Prostate gland (tissue), 2 donors: ENCODE results near the gene RBCK1. TPM values are rescaled to one million over a fixed set of nuclear protein-coding genes. Genes with fewer than 3 reads are reported as not detected.
A peak's percentile ranks its signal among the peaks of the same experiment; 100 is the strongest.

Source experiments
- DNase-seq: peaks from one replicate; pipeline ENCODE4 v3.0.0-alpha.2; 2019; ENCODE audit warnings: low spot score
- H3K27ac ChIP-seq, 2 donors: fragments of 200-600 bp; sonication (generic); 2 replicates each; pipeline ENCODE4 v1.5.1; 2017 to 2019
- H3K27me3 ChIP-seq: fragments of 200-600 bp; sonication (generic); replicated peaks from 2 replicates; pipeline ENCODE4 v1.5.1; 2019; ENCODE audit not compliant: insufficient read depth
- H3K36me3 ChIP-seq, 2 donors: fragments of 200-600 bp; sonication (generic); 1 replicate in 1 of 2; 2 replicates in 1 of 2; pipeline versions ENCODE4 v1.5.1 to v1.8.1; 2017 to 2019
- H3K4me1 ChIP-seq: fragments of 200-600 bp; sonication (generic); replicated peaks from 2 replicates; pipeline ENCODE4 v1.5.1; 2019
- H3K4me3 ChIP-seq, 2 donors: fragments of 200-600 bp; sonication (generic); 2 replicates each; pipeline ENCODE4 v1.5.1; 2017 to 2019
- H3K9me3 ChIP-seq: fragments of 200-600 bp; sonication (generic); 2 replicates; pipeline ENCODE4 v1.5.1; 2017
- POLR2A ChIP-seq: fragments of 450-650 bp; IDR thresholded peaks from one replicate; pipeline ENCODE4 v1.6.1; 2016; ENCODE audit warnings: antibody characterized with exemption, mild to moderate bottlenecking
- POLR2AphosphoS5 ChIP-seq: sonication (generic); formaldehyde crosslinking; IDR thresholded peaks from one replicate; pipeline ENCODE4 v1.6.1; 2017; ENCODE audit warnings: antibody characterized with exemption
- WGBS: methylation state at CpG from one replicate; pipeline ENCODE4 v1.1.5; 2018; 5-methylcytosine and 5-hydroxymethylcytosine counted together
- intact Hi-C: fragments of 100-400 bp; cut with DNase I; formaldehyde crosslinking; loops from one replicate; pipeline ENCODE4 v1.14.2; 2022
- total RNA-seq, 2 donors: library from RNA; depleted of rRNA; stranded (reverse); fragments of >200 nt; gene quantifications; one replicate each; pipeline ENCODE4 v1.1.0, GENCODE V29; 2016
- TF ChIP-seq, protein P1 (sequence below), 4 experiments: fragments of 200-600 bp in 2 of 4; fragments of 450-650 bp in 2 of 4; sonication (generic) in 2 of 4; IDR thresholded peaks; 1 replicate in 3 of 4; 2 replicates in 1 of 4; pipeline ENCODE4 v1.5.1; 2016 to 2019; ENCODE audit warnings: antibody characterized with exemption in 4 of 4, mild to moderate bottlenecking in 2 of 4, moderate library complexity in 2 of 4

Gene RBCK1
- total RNA-seq, 2 donors from 2014 or later: 108 to 158 TPM

GRCh38 chr20:402898-403581, 5.1 kb upstream of the RBCK1 start:
- H3K27ac ChIP-seq: no peak overlapping the region
- H3K4me1 ChIP-seq: no peaks in the 10 kb centered on the region
- no peak overlapping the region for H3K4me3 ChIP-seq
- no peaks in the 10 kb centered on the region for H3K36me3 ChIP-seq
- intact Hi-C loops: no loop called here
- H3K27me3 ChIP-seq: no peaks in the 10 kb centered on the region
- TF ChIP-seq, protein P1, sequence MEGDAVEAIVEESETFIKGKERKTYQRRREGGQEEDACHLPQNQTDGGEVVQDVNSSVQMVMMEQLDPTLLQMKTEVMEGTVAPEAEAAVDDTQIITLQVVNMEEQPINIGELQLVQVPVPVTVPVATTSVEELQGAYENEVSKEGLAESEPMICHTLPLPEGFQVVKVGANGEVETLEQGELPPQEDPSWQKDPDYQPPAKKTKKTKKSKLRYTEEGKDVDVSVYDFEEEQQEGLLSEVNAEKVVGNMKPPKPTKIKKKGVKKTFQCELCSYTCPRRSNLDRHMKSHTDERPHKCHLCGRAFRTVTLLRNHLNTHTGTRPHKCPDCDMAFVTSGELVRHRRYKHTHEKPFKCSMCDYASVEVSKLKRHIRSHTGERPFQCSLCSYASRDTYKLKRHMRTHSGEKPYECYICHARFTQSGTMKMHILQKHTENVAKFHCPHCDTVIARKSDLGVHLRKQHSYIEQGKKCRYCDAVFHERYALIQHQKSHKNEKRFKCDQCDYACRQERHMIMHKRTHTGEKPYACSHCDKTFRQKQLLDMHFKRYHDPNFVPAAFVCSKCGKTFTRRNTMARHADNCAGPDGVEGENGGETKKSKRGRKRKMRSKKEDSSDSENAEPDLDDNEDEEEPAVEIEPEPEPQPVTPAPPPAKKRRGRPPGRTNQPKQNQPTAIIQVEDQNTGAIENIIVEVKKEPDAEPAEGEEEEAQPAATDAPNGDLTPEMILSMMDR (IDR thresholded peaks at IDR 0.05): no peak
- TF ChIP-seq POLR2AphosphoS5 (no peak), POLR2A (no peak)
- H3K9me3 ChIP-seq: no peaks in the 10 kb centered on the region
- WGBS: 93% methylated on average over 6 of the region's 6 CpGs
- no peak for DNase-seq

DNA sequence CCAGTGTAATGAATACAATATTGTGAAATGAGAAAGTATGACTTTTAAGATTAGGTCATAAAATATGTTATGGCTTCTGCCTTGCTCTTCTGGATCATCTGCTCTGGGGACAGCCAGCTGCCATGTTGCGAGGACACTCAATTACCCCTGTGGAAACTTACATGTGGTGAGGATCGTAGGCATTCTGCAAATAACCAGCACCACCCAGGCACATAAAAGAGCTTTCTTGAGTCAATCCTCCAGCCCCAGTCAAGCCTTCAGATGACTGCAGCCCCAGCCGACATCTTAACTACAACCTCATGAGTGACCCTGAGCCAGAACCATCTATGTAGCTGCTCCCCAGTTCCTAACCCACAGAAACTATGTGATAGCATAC, 4.5 kb upstream of the RBCK1 start:
- DNase-seq: no peak
- no peaks in the 10 kb centered on the region for H3K27me3 ChIP-seq
- TF ChIP-seq, protein P1 (IDR thresholded peaks at IDR 0.05): no peak
- TF ChIP-seq POLR2A: no peak
- no peak for TF ChIP-seq POLR2AphosphoS5
- H3K4me3 ChIP-seq: no peak overlapping the region
- intact Hi-C loops: no loop called here
- H3K36me3 ChIP-seq: no peaks in the 10 kb centered on the region
- no peaks in the 10 kb centered on the region for H3K9me3 ChIP-seq
- no peaks in the 10 kb centered on the region for H3K4me1 ChIP-seq
- WGBS: 97% methylated on average over 3 of the region's 3 CpGs
- no peak overlapping the region for H3K27ac ChIP-seq

DNA sequence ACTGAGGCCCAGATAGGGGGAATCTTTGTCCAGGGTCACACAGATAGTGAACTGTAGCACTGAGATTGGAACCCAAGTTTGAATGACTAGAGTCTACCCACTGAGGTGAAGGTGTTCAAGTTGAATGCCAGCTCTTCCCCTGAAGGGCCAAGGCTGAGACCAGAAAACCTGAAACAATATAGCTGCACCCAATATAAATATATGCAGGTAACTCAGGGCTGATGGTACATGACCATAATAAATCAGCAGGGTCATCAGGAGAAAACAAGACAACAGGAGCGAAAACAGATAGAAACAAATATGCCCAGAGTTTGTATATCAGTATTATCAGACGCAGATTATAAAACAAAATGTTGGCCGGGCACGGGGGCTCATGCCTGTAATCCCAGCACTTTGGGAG, 4.0 kb upstream of the RBCK1 start:
- H3K4me1 ChIP-seq: peaks cover 1% of the 10 kb centered on the region
- TF ChIP-seq, protein P1 (IDR thresholded peaks at IDR 0.05): no peak
- TF ChIP-seq POLR2AphosphoS5 (no peak), POLR2A (no peak)
- no peak overlapping the region for H3K4me3 ChIP-seq
- no peaks in the 10 kb centered on the region for H3K27me3 ChIP-seq
- 96% methylated on average over 4 of the region's 4 CpGs for WGBS
- intact Hi-C loops: no loop called here
- no peaks in the 10 kb centered on the region for H3K9me3 ChIP-seq
- no peak overlapping the region for H3K27ac ChIP-seq
- no peak for DNase-seq
- no peaks in the 10 kb centered on the region for H3K36me3 ChIP-seq

- H3K27me3 ChIP-seq: no peaks in the 10 kb centered on the region
- H3K36me3 ChIP-seq: no peaks in the 10 kb centered on the region
- H3K9me3 ChIP-seq: no peaks in the 10 kb centered on the region
- peaks cover 11% of the 10 kb centered on the region for H3K4me1 ChIP-seq
- peak overlapping the region in 1 of 2 donors; percentile 95 for H3K27ac ChIP-seq
- TF ChIP-seq POLR2AphosphoS5 (no peak), POLR2A (no peak)
- TF ChIP-seq, protein P1 (IDR thresholded peaks at IDR 0.05): no peak
- intact Hi-C loops: loop anchor here (5.0 kb wide), 3 partner anchors 54 to 136 kb away; partner anchors contain the start of genes CSNK2A1 and TBC1D20
- WGBS: 84% methylated on average over 9 of the region's 9 CpGs
- no peak for DNase-seq
- H3K4me3 ChIP-seq: no peak overlapping the region
Observed at GRCh38 chr20:406200-407132, 1.6 kb upstream of the RBCK1 start.
